Activated CD4-positive, alpha-beta T cell treated with anti-CD3 and anti-CD28 coated beads for 1 hour (primary cell): ENCODE data around the gene ZEB1.
"Not testable (repeated sequence)": the region's sequence is repeated elsewhere in the genome, so short reads cannot be mapped to it uniquely, and the experiment has no call there.

Source experiments
- DNase-seq: peaks from one replicate; pipeline ENCODE4 v3.0.0-alpha.2; 2020

Gene ZEB1

GRCh38 chr10:31372439-31372838 lies 53.4 kb downstream of the ZEB1 start:
- no peak for DNase-seq

- DNase-seq = no peak
Measured at GRCh38 chr10:31374146-31374696, 55.2 kb downstream of the ZEB1 start.

GRCh38 chr10:31381171-31381570 lies 62.2 kb downstream of the ZEB1 start:
- DNase-seq = no peak

GRCh38 chr10:31381766-31382316 lies 62.8 kb downstream of the ZEB1 start:
- no peak for DNase-seq

- DNase-seq = no peak
Measured at GRCh38 chr10:31383810-31384588, 65.0 kb downstream of the ZEB1 start.

GRCh38 chr10:31384589-31384949 lies 65.6 kb downstream of the ZEB1 start:
- no peak for DNase-seq

GRCh38 chr10:31390804-31391203 lies 71.8 kb downstream of the ZEB1 start:
- no peak for DNase-seq

GRCh38 chr10:31393844-31394243 lies 74.8 kb downstream of the ZEB1 start:
- DNase-seq = no peak

GRCh38 chr10:31395695-31396094 lies 76.7 kb downstream of the ZEB1 start:
- no peak for DNase-seq

- no peak for DNase-seq
Measured at GRCh38 chr10:31396376-31396775, 77.4 kb downstream of the ZEB1 start.

- no peak for DNase-seq
Measured at GRCh38 chr10:31397852-31398251, 78.8 kb downstream of the ZEB1 start.

- no peak for DNase-seq
Measured at GRCh38 chr10:31399171-31399570, 80.2 kb downstream of the ZEB1 start.

GRCh38 chr10:31399631-31400030 lies 80.6 kb downstream of the ZEB1 start:
- no peak for DNase-seq

- DNase-seq = no peak
Measured at GRCh38 chr10:31401287-31401686, 82.3 kb downstream of the ZEB1 start.

- no peak for DNase-seq
Measured at GRCh38 chr10:31404640-31405039, 85.6 kb downstream of the ZEB1 start.

GRCh38 chr10:31405829-31406228 lies 86.8 kb downstream of the ZEB1 start:
- DNase-seq = not testable (repeated sequence)

- not testable (repeated sequence) for DNase-seq
Measured at GRCh38 chr10:31412397-31412796, 93.4 kb downstream of the ZEB1 start.

- no peak for DNase-seq
Measured at GRCh38 chr10:31413325-31413724, 94.3 kb downstream of the ZEB1 start.

- DNase-seq = no peak
Measured at GRCh38 chr10:31418481-31418880, 99.5 kb downstream of the ZEB1 start.

GRCh38 chr10:31419394-31420063 lies 100.5 kb downstream of the ZEB1 start:
- no peak for DNase-seq

- DNase-seq = no peak
Measured at GRCh38 chr10:31421322-31421721, 102.3 kb downstream of the ZEB1 start.

GRCh38 chr10:31422634-31423033 lies 103.6 kb downstream of the ZEB1 start:
- no peak for DNase-seq

- DNase-seq = no peak
Measured at GRCh38 chr10:31424473-31424872, 105.5 kb downstream of the ZEB1 start.

GRCh38 chr10:31426401-31426800 lies 107.4 kb downstream of the ZEB1 start:
- no peak for DNase-seq
